Osteoblast (primary cell): ENCODE data around the gene LZTS2. TPM values are rescaled to one million over a fixed set of nuclear protein-coding genes. Genes with fewer than 3 reads are reported as not detected.

Experiments used
- DNase-seq: peaks from one replicate; pipeline ENCODE4 v3.0.0; 2011; ENCODE audit warnings: low spot score, mixed read lengths; ENCODE audit not compliant: insufficient read length; ENCODE audit errors: missing footprints
- H2AFZ ChIP-seq: 2 replicates; pipeline ENCODE4 v1.6.0; 2011; ENCODE audit warnings: mild to moderate bottlenecking, low read length
- H3K27ac ChIP-seq: 2 replicates; pipeline ENCODE4 v1.5.1; 2011; ENCODE audit warnings: mild to moderate bottlenecking, low read depth, low read length, moderate library complexity
- H3K27me3 ChIP-seq: 2 replicates; pipeline ENCODE4 v1.6.0; 2012; ENCODE audit warnings: mild to moderate bottlenecking, control low read depth, inconsistent platforms, low read length, moderate library complexity; ENCODE audit not compliant: insufficient read depth
- H3K36me3 ChIP-seq: 2 replicates; pipeline ENCODE4 v1.5.1; 2011; ENCODE audit warnings: mild to moderate bottlenecking, low read length, control low read depth, moderate library complexity; ENCODE audit not compliant: insufficient read depth
- H3K4me1 ChIP-seq: 2 replicates; pipeline ENCODE4 v1.5.1; 2011; ENCODE audit warnings: mild to moderate bottlenecking, low read length, control low read depth, moderate library complexity; ENCODE audit not compliant: insufficient read depth
- H3K4me2 ChIP-seq: 2 replicates; pipeline ENCODE4 v1.6.0; 2011; ENCODE audit warnings: mild to moderate bottlenecking, low read length; ENCODE audit not compliant: insufficient read depth
- H3K4me3 ChIP-seq: fragments of 200-600 bp; sonication (generic); 3 replicates; pipeline ENCODE4 v1.5.1; 2012; ENCODE audit warnings: mild to moderate bottlenecking, low read length, inconsistent platforms; ENCODE audit not compliant: insufficient read depth
- H3K79me2 ChIP-seq: 2 replicates; pipeline ENCODE4 v1.6.0; 2012; ENCODE audit warnings: mild to moderate bottlenecking, low read length, control low read depth, inconsistent platforms; ENCODE audit not compliant: insufficient read depth
- H3K9me3 ChIP-seq: 2 replicates; pipeline ENCODE4 v1.5.1; 2011; ENCODE audit warnings: low read depth, low read length, control low read depth
- H4K20me1 ChIP-seq: 2 replicates; pipeline ENCODE4 v1.6.0; 2012; ENCODE audit warnings: mild to moderate bottlenecking, low read length, control low read depth; ENCODE audit not compliant: insufficient read depth
- total RNA-seq: library from RNA; depleted of rRNA; stranded (reverse); fragments of >200 nt; gene quantifications from 2 replicates; pipeline ENCODE4 v1.2.3, GENCODE V29; 2012
- TF ChIP-seq, protein P1 (sequence below): IDR thresholded peaks from 2 replicates; pipeline ENCODE4 v1.5.1; 2011; ENCODE audit warnings: mild to moderate bottlenecking, low read depth, low read length, moderate library complexity; ENCODE audit errors: extremely low read depth

The LZTS2 gene
- total RNA-seq, 1 donor = 127 TPM

DNA sequence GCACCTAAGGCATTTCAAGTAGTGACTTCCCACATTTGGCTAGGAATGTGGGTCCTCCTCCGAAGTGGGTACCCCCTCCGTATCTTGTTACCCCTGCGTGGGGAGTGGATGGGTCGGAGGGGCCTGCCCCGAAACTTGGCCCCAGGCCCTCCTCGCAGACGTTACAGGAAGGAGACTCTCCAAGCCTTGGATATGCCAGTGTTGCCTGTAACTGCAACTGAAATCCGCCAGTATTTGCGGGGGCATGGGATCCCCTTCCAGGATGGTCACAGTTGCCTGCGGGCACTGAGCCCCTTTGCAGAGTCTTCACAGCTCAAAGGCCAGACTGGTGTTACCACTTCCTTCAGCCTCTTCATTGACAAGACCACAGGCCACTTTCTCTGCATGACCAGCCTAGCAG is 11.4 kb upstream of the LZTS2 start:
- peaks cover 39% of the 10 kb centered on the region for H3K36me3 ChIP-seq
- H3K4me2 ChIP-seq = peak overlapping the region; percentile 97
- no peak for DNase-seq
- no peaks in the 10 kb centered on the region for H3K27me3 ChIP-seq
- TF ChIP-seq, protein P1, sequence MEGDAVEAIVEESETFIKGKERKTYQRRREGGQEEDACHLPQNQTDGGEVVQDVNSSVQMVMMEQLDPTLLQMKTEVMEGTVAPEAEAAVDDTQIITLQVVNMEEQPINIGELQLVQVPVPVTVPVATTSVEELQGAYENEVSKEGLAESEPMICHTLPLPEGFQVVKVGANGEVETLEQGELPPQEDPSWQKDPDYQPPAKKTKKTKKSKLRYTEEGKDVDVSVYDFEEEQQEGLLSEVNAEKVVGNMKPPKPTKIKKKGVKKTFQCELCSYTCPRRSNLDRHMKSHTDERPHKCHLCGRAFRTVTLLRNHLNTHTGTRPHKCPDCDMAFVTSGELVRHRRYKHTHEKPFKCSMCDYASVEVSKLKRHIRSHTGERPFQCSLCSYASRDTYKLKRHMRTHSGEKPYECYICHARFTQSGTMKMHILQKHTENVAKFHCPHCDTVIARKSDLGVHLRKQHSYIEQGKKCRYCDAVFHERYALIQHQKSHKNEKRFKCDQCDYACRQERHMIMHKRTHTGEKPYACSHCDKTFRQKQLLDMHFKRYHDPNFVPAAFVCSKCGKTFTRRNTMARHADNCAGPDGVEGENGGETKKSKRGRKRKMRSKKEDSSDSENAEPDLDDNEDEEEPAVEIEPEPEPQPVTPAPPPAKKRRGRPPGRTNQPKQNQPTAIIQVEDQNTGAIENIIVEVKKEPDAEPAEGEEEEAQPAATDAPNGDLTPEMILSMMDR = no peak
- peaks cover 54% of the 10 kb centered on the region for H3K79me2 ChIP-seq
- peaks cover 21% of the 10 kb centered on the region for H3K4me1 ChIP-seq
- no peaks in the 10 kb centered on the region for H3K9me3 ChIP-seq
- H2AFZ ChIP-seq = no peak overlapping the region
- H3K27ac ChIP-seq = no peak overlapping the region
- H4K20me1 ChIP-seq = no peaks in the 10 kb centered on the region
- peak overlapping the region; percentile 95 for H3K4me3 ChIP-seq

DNA sequence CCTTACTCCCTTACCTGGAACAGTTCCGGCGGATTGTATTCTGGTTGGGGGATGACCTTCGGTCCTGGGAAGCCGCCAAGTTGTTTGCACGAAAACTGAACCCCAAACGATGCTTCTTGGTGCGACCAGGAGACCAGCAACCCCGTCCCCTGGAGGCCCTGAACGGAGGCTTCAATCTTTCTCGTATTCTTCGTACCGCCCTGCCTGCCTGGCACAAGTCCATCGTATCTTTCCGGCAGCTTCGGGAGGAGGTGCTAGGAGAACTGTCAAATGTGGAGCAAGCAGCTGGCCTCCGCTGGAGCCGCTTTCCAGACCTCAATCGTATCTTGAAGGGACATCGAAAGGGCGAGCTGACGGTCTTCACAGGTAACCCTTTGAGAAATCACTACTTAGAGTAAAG is 10.5 kb upstream of the LZTS2 start:
- Histone ChIP-seq H4K20me1 (no peaks in the 10 kb centered on the region), H3K27me3 (no peaks in the 10 kb centered on the region), H3K79me2 (peaks cover 54% of the 10 kb centered on the region), H2AFZ (no peak overlapping the region), H3K9me3 (no peaks in the 10 kb centered on the region), H3K36me3 (peaks cover 42% of the 10 kb centered on the region), H3K4me3 (no peak overlapping the region), H3K27ac (no peak overlapping the region), H3K4me1 (peaks cover 21% of the 10 kb centered on the region), H3K4me2 (no peak overlapping the region)
- TF ChIP-seq, protein P1 = no peak
- DNase-seq = no peak

DNA sequence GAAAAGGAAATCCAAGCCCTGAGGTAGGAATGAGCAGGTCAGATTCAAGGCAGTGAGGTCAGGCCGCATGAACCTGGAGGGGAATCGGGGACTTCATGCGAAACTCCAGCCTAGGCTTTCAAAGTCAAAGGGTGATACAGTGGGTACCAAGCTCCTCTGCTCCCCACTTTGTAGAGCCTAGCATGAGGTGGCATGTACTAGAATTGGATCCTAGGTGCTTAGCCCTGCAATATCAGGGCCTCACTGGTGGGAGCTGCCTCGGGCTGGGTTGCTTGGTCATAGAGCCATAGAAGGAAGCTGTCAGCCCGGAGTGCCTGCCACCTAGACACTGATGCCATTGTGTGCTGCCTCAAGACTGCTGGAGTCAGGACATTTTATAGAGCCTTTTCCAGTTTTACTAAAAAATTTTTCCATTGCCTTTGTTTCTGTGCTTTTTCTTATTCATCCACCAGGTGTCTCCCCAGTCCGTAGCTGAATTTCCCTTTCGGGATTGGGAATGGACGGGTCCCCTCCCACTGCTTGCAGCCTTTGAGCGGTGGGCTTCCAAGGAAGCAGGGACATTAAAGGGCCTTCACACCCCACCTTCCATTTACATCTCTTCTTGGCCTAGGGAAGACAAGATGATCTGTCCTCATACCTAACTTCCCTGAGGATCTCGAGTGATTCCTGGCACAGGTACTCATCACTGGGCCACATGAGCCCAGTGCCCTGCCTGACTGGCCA is 5.5 kb upstream of the LZTS2 start:
- no peaks in the 10 kb centered on the region for H3K27me3 ChIP-seq

DNA sequence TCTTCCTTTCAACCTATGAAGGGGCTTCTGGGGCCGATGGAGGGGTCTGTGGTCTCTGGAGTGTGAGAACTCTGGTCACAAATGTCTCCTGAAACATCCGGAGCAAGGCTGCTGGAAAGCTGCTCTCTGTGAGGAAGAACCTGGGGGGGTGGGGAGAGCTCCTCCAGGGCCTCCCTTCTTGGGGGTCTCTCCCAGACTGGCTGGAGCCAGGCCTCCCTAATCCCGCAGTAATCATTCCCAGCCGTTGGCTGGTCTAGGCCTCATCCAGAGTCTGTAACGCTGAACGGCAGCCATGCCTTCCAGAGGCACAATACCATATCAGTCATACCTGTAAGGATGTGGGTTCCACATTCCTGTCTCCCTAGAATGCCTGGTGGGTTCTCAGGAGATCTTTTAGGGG is 4.4 kb upstream of the LZTS2 start:
- Histone ChIP-seq H3K79me2 (peaks cover 15% of the 10 kb centered on the region), H3K27ac (no peak overlapping the region), H3K4me3 (no peak overlapping the region), H3K27me3 (no peaks in the 10 kb centered on the region), H3K4me2 (no peak overlapping the region), H2AFZ (no peak overlapping the region), H3K9me3 (no peaks in the 10 kb centered on the region), H3K4me1 (peaks cover 16% of the 10 kb centered on the region), H3K36me3 (peaks cover 26% of the 10 kb centered on the region), H4K20me1 (no peaks in the 10 kb centered on the region)
- peak; percentile 45 for DNase-seq
- TF ChIP-seq, protein P1 = no peak

More for the DNA sequence above, 5.5 kb upstream of the LZTS2 start:
- H3K4me3 ChIP-seq = no peak overlapping the region
- TF ChIP-seq, protein P1 = peak; percentile 84
- H3K27ac ChIP-seq = no peak overlapping the region
- peaks cover 36% of the 10 kb centered on the region for H3K36me3 ChIP-seq
- no peak overlapping the region for H3K4me2 ChIP-seq
- H3K9me3 ChIP-seq = no peaks in the 10 kb centered on the region
- H2AFZ ChIP-seq = no peak overlapping the region
- peaks cover 21% of the 10 kb centered on the region for H3K79me2 ChIP-seq
- peak; percentile 95 for DNase-seq
- no peaks in the 10 kb centered on the region for H4K20me1 ChIP-seq
- peaks cover 16% of the 10 kb centered on the region for H3K4me1 ChIP-seq
